GM21529 (cell line): ENCODE results near the gene OLFM2.
"Not testable (repeated sequence)": the region's sequence is repeated elsewhere in the genome, so short reads cannot be mapped to it uniquely, and the experiment has no call there.

ENCODE experiments used
- ATAC-seq: cut with Tn5 transposase; IDR thresholded peaks from one replicate; pipeline ENCODE4 v1.9.1; 2021; ENCODE audit not compliant: unreplicated experiment

Gene OLFM2

DNA sequence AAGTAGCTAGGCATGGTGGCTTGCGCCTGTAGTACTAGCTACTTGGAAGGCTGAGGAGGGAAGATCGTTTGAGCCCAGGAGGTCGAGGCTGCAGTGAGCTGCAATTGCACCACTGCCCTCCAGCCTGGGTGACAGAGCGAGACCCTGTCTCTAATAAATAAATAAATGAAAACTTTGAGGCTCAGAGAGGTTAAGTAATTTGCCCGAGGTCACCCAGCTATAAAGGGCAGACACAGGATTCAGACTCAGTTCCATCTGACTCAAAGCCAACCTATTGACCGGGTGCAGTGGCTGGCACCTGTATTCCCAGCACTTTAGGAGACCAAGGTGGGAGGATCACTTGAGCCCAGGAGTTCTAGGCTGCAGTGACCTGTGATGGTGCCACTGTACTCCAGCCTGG lies 7.4 kb upstream of the OLFM2 start:
- no peak for ATAC-seq

- ATAC-seq: no peak
These were observed 5.4 kb upstream of the OLFM2 start for GRCh38 chr19:9941671-9942070.

DNA sequence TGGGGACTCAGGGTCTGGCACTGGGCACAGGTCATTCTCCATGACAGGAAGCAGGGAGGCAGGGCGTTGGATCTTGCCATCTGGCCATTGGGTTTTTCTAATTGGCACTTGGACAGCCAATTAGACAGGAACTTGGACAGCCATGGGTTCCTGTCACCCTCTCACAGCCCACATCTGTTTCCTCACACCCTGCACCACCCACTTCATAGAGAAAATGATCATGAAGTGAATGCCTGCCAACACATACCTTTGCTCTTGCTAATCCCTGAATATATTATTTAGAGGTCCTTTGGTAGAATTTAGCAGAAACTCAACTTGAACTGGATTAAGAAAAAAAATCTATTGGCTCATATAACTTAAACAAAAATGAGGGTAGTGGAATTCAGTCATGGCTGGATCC lies 4.9 kb upstream of the OLFM2 start:
- ATAC-seq: no peak

DNA sequence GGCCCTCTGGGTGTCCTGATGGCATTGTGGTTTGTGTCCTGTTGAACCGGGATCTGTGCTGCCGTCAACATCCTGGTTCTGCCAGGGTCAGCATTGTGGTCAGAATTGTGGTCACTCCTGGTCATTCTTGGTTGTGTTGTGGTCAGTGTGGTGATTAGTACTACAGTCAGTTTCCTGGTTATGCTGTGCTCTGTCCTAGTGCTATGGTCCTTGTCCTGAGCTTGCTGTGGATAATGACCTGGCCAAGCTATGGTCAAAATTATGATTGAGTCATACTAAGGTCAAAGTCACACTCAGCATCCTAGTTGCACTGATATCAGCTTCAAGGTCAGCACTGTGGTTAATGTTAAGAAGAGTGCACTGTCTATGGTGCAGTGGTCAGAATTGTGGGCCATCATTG lies 4.5 kb upstream of the OLFM2 start:
- no peak for ATAC-seq

- no peak for ATAC-seq
These were observed 3.1 kb upstream of the OLFM2 start for GRCh38 chr19:9939301-9939913.

- ATAC-seq: no peak
These were observed 691 bp upstream of the OLFM2 start for GRCh38 chr19:9937001-9937411.

DNA sequence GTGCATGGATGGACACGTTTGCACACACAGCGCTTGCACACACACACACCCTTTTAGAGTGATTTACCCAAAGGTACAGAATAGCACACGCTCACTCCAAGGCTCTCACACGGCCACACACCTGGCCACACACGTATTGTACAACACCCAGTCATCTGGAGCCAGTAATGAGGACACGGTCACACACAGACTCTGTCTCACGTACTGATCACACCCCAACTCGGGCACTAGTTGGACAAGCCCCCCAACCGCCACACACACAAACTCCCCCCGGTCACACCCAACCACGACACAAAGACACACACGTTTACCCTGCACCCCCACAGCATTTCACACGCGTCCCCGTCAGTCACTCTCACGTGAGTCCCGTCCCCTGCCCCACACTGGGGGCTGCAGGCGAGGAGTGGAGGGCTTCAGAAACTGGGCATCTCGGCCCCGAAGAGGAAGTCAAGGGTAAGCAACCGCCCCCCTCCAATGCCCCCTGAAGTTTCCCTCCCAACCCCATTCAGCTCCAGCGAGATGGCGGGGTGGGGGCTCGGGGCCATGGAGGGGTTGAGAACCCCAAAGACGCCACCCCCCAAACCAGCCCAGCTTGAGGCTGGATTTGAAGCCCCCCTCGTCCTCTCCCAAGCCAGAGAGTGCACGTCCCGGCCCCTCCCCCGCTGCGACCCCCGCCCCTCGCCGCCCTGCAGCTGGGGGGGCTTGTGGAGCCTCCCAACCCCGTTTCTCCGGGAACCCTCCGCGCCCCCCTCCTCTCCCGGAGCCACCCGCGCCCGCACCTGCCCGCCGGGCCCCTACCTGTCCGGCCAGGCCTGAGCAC lies 599 bp downstream of the OLFM2 start:
- ATAC-seq: no peak

DNA sequence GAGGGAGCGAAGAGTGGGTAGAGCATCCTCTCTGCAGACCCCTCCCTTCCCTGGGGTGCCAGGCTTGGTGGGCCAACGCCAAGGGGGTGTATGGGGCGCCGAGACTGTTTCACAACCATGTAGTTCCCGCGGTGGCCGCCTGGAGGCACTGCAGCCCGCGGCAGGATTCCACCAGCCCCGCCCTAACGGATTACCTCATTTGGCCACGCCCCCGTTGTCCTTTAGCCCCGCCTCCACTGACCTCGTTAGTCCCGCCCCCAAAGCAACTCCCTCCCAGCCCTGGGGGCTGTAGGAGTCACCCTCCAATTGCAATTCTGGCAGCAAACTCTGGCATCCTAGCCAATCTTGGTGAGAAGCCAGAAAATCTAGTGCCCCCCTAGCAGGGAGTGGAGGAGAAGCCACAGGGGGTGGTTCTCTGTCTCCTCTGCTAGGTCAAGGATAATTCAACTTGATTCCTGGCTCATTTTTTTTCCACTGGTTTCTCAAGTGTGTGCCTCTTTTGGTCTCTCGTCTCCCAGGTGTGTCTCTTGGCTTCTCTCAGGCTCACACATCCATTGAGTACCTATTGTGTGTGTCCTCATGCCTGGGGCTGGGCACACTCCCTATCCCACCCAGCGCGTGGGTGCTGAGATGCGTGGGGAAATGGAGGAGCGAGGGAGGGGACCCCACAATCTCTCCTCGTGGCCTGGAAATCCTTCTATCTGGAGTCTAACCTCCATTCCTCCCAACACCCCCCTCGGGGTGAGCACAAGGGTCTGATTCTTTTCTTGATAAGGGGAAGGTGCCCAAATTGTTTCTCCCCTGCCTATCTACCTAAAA lies 2.0 kb downstream of the OLFM2 start:
- ATAC-seq: no peak

DNA sequence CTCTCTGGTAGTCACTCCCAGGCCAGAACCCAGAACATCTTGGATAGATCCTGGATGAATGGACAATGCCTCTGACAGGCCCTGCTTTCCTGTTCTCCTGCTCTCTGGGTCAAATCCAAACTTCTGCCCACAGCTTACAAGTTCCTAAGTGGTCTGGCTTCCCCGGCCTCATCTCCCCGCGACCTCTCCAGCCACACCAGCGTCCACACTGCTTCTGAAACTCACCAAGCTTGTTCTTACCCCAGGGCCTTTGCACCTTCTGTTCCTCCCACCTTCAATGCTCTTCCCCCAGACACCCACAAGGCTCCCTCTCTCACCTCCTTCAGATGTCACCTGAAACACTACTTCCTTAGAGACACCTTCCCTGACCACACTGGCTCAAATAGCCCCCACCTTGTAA lies 3.5 kb downstream of the OLFM2 start:
- ATAC-seq: no peak

GRCh38 chr19:9931629-9932028 lies 4.7 kb downstream of the OLFM2 start:
- ATAC-seq: no peak

DNA sequence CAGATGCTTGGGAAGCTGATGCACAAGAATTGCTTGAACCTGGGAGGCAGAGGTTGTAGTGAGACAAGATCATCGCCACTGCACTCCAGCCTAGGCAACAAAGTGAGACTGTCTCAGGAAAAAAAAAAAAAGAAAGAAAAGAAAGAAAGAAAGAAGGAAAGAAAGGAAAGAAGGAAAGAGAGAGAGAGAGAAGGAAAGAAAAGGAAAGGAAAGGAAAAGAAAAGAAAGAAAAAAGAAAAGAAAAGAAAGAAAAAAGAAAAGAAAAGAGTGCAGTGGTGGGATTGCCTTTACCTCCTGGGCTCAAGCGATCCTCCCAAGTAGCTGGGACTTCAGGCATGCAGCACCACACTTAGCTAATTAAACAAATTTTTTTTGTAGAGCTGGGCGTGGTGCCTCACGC lies 12.9 kb downstream of the OLFM2 start:
- no peak for ATAC-seq

DNA sequence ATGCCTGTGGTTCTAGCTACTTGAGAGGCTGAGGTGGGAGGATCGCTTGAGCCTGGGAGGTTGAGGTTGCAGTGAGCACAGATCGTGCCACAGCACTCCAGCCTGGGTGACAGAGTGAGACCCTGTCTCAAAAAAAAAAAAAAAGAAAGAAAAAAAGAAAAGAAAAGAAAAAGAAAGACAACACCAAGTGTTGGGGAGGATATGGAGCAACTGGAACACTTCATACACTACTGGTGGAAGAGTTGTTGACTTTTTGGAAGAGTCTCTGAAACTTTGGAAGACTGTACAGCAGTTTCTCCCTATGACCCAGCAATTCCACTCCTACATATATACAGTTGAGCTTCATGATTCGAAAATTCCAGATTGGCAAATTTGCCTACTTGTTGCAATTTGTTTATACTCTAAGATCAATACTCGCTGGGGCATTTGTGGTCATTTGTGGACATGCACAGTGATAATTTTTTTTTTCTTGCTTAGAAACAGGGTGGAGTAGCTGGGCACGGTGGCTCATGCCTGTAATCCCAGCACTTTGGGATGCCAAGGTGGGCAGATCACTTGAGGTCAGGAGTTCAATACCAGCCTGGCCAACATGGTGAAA lies 13.4 kb downstream of the OLFM2 start:
- ATAC-seq: not testable (repeated sequence)

- ATAC-seq: no peak
These were observed 19.0 kb downstream of the OLFM2 start for GRCh38 chr19:9917321-9917720.

DNA sequence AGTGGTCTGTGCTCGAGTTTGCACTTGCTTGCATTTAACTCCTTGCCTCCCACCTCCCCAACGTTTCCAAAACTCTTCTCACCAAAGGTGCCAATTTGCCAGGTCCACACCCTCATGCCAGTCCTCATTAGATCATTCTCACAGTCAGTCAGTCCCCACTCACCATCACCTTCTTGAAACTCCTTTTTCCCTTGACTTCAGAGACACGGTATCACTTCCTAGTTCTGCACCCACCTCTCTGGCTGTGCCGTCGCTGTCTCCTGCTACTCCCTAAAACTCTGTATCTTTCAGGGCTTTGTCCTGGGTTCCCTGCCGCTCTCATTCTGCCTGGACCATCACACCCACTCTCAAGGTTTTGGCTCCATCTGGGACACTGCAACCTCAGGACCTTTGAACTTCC lies 19.6 kb downstream of the OLFM2 start:
- no peak for ATAC-seq

DNA sequence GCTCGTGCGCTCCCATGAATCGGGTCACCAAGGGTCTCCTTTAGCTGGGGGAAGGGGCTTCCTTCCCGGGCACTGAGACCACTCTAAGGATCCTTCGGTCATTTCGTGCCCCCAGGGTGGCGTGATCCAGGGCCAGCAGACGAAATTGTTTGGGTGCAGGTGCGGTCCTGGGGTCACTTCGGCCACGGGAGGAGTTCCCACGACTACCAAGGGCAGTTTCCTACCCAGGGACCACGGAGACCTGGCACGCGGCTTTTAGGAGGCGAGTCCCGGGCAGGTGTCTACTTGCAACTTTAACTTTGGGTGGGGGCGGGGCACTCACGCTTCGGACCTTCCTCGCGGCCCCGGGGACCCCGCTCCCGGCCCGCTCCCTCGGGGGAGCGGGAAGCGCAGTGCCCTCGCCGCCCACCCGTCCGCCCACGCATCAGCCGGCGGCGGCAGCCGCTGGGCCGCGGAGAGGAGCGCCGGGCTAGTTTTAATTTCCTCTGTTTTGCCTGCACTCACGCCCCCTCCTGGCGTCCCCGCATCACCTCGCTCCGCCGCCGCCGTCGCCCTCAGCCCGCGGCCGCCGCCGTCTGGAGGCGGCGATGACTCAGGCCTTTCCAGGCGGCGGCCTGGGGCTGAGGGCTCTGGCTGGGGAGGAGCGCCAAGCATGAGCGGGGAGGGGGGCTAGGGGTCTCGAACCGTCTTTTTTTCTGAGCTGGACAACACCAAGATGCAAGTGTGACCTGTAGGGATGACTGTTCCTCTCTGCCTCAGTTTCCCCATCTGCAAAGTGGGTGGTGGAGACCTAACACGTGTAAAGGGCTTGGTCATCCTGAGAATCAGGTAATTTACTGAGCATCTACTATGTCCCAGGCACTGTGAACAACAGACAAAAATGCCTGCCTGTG lies 21.8 kb downstream of the OLFM2 start:
- peak; percentile 65 for ATAC-seq

- no peak for ATAC-seq
These were observed 22.4 kb downstream of the OLFM2 start for GRCh38 chr19:9914001-9914314.

GRCh38 chr19:9913237-9914000 lies 22.9 kb downstream of the OLFM2 start:
- no peak for ATAC-seq

DNA sequence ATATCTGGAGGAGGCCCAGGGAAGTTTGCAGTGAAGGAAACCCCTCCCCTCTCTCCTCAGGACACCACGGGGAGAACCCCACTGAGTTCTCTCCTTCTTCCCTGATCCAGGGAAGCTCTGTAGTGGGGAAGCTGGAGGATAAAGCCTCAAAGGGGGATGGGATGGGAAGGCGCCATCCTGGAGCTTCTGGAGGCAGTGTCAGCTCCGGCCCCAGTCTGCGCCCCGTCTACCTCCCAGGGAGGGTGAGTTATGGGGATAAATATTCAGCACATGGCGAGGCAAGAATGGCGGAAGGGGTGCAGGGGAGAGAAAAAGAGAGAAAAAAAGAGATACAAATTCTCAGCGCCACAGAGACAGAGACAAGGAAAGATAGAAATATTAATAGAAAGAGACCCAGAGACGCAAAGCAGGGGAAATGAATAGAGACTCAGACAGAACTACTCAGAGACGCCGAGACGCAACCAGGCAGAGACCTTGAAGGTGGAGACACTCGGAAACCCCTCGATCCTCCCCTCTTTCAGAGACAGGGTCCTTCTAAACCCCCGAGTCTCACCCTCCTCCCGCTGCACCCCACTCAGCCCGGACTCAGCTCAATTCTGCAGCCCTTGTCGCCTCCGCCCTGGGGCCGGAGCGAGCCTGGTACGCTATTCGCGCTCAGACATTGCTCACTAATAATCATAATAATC lies 23.6 kb downstream of the OLFM2 start:
- no peak for ATAC-seq

DNA sequence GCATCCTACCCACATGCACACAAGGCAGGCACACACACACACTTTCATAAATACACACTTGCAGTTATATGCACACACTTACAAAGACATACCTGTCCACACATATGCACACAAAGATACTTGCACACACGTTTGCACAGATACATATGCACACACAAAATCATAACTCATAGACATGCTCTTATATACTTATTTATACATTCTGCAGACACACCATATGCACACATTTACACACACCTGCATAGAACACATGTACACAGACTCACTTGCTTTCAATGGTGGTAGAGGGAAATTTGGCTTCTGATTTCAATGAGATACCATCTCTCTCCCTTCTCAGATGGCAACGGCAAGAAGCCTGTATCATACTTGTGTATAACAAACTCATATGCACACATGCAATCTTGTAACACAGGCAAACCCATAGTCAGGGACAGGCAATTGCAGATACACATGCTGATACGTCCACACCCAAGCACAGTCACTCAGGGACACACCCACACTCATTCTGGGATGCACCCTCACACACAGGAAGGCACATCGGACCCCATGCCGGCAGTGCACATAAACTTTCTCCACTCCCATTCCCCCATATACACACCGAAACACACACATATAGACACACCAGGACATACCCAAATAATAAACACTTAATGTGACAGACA lies 24.7 kb downstream of the OLFM2 start:
- ATAC-seq: no peak
